HG03520 (cell line): Measurements from ENCODE around the gene MRPL22.
"Not testable (repeated sequence)": the region's sequence is repeated elsewhere in the genome, so short reads cannot be mapped to it uniquely, and the experiment has no call there.

Source experiments
- ATAC-seq: cut with Tn5 transposase; IDR thresholded peaks from one replicate; pipeline ENCODE4 v1.9.1; 2021; ENCODE audit warnings: mild to moderate bottlenecking, moderate library complexity; ENCODE audit not compliant: unreplicated experiment

Gene MRPL22

GRCh38 chr5:154940772-154941620, at the start of gene MRPL22:
Gene MRPL22 (plus strand): TSS chr5:154941073. CDS start chr5:154941111, 38 bp downstream.
- ATAC-seq, result peak; percentile 40

GRCh38 chr5:154892369-154892771, 48.5 kb upstream of the MRPL22 start:
- ATAC-seq, result no peak

- no peak for ATAC-seq
Observed at GRCh38 chr5:154893381-154893780, 47.5 kb upstream of the MRPL22 start.

DNA sequence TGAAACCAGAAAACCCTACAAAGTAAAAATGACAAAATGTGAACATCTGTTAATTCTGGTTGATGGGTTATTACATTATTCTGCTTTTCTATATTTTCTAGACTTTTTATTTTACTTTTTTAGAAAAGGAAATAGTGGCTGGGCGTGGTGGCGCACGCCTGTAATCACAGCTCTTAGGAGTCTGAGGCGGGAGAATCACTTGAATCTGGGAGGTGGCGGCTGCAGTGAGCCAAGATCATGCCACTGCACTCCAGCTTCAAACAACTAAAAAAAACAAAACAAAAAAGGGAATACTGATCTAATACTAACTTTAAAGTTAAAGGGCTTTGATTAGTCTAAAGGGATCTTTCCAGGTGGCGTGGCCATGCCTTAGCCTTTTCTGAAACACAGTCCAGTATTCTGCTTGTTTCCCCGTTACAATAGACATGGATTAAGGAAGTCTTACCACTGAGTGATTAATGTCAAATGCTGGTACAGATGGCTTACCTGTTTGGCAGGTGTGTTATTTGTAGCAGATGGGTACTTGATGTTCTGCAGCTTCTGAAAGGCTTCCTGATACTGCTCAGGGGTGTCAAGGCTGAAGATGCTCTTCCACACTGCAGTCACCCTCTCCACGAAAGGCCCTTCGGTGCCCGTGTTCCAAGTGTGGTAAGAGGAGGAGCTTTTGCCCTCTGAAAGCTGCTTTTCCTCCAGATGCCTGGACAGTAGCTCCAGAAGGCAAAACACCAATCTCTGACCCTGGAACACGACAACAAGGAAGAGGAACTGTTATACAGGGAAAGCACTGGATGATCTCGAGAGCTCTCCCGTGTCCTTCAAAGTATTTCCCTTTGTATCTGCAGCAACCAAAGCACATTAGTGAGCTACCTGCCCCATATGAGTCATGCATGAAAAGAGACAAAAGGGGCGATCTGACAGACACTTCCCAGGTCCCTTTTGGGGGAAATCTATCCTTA, 45.0 kb upstream of the MRPL22 start:
- ATAC-seq, result no peak

- ATAC-seq, result no peak
Observed at GRCh38 chr5:154896562-154897165, 44.2 kb upstream of the MRPL22 start.

DNA sequence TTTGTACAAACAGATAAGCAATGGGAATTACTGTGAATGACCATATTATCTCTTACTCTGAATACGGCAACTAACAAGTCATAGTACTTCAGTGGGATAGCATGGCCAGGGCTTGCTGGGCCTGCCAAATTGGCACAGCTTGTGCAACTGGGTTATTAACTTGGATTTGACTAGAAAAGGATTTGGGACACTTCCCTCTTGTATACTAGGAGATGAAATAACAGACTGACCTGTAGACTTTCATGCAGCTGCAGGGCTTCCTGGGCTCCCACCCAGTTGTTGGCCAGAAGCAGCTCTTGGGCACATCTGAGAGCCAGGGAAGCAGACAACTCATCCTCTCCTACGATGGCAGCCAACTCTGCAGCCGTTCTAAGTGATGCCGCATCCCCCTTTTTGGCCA, 42.7 kb upstream of the MRPL22 start:
- no peak for ATAC-seq

DNA sequence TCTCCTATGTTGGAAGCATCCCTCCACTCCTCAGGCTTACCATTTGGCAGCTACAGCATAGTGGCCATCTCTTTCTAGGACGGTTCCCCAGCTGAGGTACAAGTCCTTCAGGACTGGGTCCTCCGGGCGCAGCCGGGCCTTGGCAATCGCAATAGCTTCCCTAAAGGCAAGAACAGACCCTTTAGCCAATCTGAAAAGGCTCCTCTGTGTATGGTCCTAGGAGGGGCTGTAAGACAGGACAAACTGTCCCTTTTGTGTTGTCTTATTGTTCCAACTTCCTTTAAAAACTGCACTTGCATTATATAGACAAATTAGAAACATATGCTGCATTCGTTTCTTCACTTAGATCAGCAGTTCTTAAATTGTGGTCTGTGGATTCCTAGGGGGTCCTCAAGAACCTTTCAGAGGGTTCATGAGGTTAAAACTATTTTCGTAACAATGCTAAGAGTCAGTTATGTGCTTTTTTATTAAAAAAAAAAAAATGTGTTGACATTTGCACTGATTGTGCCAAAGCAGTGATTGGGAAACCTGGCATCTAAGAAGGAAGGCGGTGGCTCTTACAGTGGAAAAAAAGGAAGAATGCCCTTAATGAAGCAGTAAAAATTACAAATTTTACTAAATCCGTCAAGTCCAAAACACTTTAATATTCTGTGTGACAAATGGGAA, 41.6 kb upstream of the MRPL22 start:
- no peak for ATAC-seq

GRCh38 chr5:154900066-154900465, 40.8 kb upstream of the MRPL22 start:
- no peak for ATAC-seq

GRCh38 chr5:154901276-154901675, 39.6 kb upstream of the MRPL22 start:
- no peak for ATAC-seq

DNA sequence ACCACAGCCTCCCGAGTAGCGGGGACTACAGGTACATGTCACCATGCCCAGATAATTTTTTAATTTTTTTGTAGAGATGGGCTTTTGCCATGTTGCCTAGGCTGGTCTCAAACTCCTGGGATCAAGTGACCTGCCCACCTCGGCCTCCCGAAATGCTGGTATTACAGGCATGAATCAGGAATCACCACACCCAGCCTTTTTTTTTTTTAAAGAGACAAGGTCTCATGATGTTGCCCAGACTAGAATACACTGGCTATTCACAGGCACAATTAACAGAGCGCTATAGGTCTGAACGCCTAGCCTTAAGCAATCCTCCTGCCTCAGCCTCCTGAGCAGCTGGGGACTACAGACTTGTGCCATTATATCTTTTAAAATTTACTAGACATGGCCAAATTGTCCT, 39.0 kb upstream of the MRPL22 start:
- no peak for ATAC-seq

- not testable (repeated sequence) for ATAC-seq
Observed at GRCh38 chr5:154905601-154906000, 35.3 kb upstream of the MRPL22 start.

- no peak for ATAC-seq
Observed at GRCh38 chr5:154916874-154917273, 24.0 kb upstream of the MRPL22 start.

DNA sequence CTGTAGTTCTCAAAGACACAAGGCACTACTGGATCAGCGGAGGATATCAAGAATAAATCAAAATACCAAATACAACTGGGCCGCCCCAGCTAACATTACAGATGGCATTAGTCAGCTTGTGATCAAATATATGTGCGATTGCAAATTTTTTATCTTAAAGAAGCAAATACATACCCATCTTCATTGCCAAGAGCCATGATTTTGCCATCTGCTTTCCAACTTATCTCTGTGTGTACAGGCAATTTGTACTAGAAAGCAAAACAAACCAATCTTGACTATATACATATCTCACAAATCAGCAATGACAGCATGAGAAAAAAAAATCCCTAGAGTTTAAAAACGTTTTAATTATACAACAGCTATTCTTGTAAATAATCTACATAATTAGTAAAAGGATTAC, 23.1 kb upstream of the MRPL22 start:
- ATAC-seq, result no peak

GRCh38 chr5:154923441-154924430, 17.1 kb upstream of the MRPL22 start:
- ATAC-seq, result no peak

DNA sequence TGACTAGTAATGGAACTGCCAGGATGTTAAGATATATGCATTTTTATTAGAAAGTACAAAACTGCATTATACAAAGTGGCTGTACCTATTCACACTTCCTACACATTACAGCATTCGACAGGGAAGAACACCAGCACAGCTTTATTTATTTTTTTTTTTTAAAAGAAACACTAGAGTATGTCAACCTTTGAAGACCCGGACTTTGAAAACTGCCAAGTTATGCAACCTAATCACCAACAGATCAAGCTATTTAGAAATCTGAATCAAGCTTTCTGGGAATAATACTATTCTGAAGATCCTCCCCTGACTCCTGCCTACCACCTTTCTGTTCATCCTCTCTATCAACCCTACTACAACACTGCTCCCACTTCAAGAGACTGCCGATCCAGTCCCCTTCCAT, 7.3 kb upstream of the MRPL22 start:
- ATAC-seq, result no peak

DNA sequence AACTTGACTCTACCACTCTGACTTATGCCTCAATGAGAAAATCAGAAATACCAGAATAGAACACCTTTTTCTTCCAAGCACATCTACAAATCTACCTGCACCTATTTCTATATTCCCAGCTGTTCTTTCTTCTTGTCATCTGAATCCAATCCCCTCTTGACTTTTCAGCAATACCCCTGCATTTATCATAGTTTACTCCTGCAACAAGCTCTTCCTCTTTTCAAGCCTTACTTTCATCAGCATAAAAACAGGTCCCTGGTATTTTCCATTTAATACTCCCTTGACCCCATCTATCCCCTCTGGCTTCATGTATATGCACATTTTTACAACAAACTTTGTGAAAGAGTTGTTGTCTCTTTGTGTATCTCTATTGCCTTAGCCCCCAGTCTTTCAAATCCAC, 6.0 kb upstream of the MRPL22 start:
- no peak for ATAC-seq

DNA sequence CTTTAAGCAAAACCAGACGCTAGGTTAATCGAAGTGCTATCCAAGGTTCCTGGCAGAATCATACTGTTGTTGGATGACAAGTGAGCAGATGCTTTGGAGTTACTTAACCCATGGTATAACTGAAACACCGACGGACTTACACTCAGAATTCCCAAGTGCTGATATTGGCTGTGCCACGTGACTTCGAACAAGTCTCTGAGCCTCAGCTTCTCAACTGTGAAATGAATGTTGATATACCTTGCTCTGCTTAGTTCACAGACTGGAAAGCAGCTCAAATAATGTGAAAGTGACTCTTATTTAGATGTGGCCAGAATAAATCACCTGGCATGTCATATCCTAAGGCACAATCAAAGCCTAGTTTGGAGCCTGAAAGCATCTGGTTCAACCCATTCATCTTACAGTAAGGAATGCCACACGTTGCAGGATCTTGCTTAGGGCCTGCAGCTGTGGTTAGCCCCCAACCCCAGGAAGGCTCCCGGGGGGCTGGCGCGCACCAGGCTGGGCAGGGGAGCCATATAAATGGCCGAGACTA, 3.6 kb upstream of the MRPL22 start:
- no peak for ATAC-seq

GRCh38 chr5:154937718-154938466, 3.0 kb upstream of the MRPL22 start, which contains the start of gene GEMIN5:
Gene GEMIN5 (minus strand): TSS chr5:154938211. CDS start chr5:154938133, 78 bp downstream.
- ATAC-seq, result peak; percentile 80
